Measurements from ENCODE around the gene GNAS-AS1.

GNAS-AS1 gene

GRCh38 chr20:58850693-58851174 lies at the start of gene GNAS-AS1:
TSS of gene GNAS-AS1 (minus strand) at chr20:58850902.
- in situ Hi-C loops (cut with MboI; ENCODE audit: low sequenced_read_pairs): no loop called here

DNA sequence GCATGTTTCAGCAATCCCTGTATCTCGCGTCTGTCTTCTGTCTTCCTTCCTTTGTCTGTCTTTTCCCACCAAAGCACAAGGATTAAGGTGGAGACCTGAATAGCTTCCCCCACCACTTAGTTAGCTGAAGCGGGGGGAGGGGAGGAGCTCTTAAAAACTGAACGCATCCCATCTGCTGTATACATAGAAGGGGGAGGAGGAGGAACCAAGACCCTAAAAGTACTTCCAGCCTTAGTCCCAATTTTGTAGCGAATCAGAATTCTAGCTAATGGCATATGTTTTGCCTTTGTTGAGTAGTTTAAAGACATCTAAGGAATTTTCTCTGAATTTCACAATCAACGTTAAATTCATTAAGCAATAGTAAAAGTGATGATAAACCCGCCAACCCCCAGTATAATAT lies 49.7 kb upstream of the GNAS-AS1 start:
- in situ Hi-C loops (cut with MboI; ENCODE audit: low sequenced_read_pairs): no loop called here

GRCh38 chr20:58899512-58899911 lies 48.8 kb upstream of the GNAS-AS1 start:
- in situ Hi-C loops (cut with MboI; ENCODE audit: low sequenced_read_pairs): no loop called here

DNA sequence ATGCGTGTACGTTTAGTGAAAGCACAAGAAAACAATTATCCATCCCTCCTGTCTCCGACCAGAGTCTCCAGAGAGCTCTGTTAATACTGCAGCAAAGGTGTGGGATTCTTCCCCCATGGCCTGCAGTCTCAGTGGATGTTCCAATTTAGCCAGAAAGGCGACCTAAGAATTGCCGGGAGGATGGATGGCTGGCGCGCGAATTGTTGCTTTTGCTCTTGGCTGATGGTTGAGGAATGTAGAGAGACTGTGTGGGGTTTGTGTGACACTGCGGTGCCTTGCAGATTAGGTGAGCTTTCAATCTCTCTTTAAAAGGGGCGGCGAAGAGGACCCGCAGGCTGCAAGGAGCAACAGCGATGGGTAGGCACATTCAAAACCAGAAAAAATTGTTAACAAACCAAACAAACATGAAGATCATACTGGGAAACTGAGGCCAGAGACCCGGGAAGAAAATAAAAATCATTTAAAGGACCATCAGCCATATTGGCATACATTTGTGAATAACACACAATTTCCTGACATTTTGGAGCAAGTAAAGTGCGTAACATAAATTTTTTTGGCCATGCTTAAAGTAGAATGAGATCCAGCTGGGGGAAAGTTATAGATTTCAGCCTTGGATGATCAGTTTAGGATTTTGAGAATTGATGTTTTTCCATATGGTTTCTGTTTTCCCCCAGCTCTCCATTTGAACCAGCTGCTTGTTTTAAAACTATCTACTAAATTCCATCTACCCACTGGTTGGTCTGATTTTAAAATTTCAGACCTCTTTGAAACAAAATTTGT lies 48.1 kb upstream of the GNAS-AS1 start:
- in situ Hi-C loops (cut with MboI; ENCODE audit: low sequenced_read_pairs): no loop called here

DNA sequence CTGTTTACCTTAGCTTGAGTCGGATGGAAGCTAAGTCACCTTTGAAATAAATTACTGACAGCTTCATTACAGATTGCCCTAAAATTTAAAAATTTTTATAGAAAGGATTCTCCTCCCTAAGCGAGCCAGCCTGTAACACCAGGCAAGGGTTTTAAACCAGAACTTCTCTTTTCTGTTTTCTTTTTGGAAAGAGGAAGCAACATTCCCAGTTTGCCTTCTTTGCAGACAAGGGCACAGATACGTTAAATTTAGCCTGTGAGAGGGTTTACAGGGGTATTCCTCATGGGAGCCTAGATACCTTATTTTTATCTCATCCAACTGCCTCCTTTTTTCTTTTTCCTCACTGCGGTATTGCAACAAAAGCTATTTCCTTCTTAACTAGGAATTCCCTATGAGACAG lies 46.8 kb upstream of the GNAS-AS1 start:
- in situ Hi-C loops (cut with MboI; ENCODE audit: low sequenced_read_pairs): no loop called here

DNA sequence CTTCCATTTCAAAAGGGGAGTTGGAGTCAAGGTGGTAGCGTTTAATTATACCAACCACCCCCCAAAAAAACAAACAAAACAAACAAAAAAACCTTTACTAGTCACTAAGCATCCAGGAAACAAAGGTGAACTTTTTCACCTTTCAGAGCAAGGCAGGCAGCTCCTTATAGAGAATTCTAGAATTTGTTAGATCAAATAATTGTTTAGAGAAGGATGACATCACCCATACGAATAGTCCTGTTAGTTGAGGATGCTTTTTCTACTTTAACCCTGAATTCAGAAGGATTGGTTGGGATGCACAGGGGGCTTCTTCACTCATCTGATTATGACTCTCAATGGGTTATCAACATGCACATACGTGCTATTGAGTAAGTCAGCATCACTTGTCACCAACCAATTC lies 46.1 kb upstream of the GNAS-AS1 start:
- in situ Hi-C loops (cut with MboI; ENCODE audit: low sequenced_read_pairs): no loop called here

DNA sequence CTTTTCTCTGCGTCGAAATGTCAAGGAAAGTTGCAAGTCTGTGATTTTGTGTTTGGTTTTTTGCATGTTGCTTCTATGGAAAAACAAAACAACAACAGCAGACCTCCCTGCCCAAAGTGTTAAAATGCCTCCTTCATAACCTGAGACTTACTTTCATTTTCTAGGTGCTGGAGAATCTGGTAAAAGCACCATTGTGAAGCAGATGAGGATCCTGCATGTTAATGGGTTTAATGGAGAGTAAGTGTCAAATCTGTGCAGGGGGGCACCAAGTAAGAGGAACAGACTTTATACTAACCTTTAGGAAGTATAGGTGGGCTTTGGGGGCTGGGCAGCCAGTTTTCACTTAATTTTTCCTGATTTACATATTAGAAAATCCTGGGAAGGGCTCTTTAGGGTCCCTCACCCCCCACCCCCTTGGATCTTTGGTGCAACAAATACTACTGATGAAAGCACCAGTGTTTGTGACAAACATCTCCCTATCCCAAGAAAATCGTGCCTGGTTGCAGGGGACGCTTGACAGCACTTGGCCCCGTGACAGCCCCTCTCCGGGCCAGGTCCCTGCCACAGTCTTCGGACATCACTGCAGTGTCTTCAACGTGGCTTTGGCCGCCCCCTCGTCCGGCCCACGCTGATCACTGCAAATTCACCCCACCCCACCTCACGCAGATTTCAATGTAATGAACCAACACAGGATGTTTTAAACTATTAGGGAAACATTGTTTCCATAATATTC lies 44.9 kb upstream of the GNAS-AS1 start:
- in situ Hi-C loops (cut with MboI; ENCODE audit: low sequenced_read_pairs): no loop called here

DNA sequence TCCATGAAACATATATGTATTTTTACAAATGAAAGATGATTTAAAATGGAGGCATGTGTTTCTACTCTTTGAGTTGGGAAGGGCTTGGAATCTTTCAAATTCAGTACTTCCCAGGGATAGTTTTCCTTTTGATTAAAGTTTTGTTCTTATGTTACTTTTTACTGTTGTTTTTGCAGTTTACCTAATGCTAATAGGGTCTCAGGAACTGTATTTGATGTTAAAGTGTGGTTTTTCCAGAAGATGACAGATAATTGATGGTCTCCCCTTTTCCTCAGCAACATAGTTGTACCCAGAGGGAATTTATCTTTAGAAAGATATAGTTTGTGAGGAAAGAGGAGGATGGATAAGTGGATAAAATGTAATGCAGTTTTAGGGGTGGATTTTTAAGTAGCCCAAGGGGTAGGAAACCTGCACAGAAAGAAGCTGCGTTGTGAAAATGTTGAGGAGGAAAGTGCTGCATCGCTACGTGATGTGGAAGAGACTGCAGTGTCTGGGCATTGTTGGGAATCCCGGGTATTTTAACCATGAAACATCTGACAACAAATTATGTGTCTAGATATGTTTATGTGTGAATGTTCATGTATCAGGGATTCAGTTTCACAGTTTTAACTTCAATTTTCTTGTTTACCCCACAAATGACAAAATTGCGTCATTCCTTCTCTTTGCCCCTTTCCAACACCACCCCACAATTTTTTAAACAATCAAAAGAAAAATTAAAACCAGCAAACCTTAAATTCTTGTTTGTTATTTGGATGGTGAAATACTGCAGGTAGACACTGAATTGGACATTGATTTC lies 44.1 kb upstream of the GNAS-AS1 start:
- in situ Hi-C loops (cut with MboI; ENCODE audit: low sequenced_read_pairs): no loop called here

DNA sequence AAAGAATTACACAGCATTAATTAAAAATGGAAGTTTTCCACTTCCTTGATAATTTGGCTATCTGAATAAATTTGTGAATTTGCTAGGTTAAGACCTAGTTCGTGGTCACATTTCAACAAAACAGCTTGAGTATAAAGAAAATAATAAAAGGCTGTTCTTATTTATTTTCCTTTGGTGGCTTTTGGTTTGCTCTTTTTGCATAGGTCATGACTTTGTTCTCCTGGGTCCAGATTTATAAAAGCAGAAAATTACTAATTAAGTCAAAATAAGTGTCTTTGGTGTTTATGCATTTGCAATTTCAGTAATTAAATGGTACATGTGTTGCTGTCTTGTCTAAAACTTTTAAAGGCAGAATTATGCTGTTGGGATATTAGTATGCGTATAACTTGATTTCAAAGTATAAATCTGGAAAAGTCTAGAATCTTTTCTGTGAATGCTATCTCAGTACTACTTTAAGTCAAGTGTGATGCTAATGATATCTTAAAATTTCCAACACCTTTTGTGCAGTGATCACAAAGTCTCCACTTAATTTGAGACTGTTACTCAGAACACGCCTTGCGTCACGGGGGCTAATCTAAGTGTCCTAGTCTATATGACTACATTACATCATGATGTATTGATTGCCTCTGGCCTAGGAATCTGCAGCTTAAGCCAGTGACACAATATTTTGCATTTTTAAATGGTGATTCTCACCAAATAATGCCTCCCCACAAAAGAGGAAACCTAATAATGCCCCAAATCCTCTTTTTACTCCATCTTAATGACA lies 42.8 kb upstream of the GNAS-AS1 start:
- in situ Hi-C loops (cut with MboI; ENCODE audit: low sequenced_read_pairs): no loop called here

GRCh38 chr20:58892932-58893224 lies 42.2 kb upstream of the GNAS-AS1 start:
- in situ Hi-C loops (cut with MboI; ENCODE audit: low sequenced_read_pairs): no loop called here

GRCh38 chr20:58892141-58892931 lies 41.6 kb upstream of the GNAS-AS1 start:
- in situ Hi-C loops (cut with MboI; ENCODE audit: low sequenced_read_pairs): no loop called here

- in situ Hi-C loops (cut with MboI; ENCODE audit: low sequenced_read_pairs): no loop called here
Measured at GRCh38 chr20:58891718-58892140, 41.0 kb upstream of the GNAS-AS1 start.

- in situ Hi-C loops (cut with MboI; ENCODE audit: low sequenced_read_pairs): no loop called here
Measured at GRCh38 chr20:58891086-58891717, 40.5 kb upstream of the GNAS-AS1 start.

DNA sequence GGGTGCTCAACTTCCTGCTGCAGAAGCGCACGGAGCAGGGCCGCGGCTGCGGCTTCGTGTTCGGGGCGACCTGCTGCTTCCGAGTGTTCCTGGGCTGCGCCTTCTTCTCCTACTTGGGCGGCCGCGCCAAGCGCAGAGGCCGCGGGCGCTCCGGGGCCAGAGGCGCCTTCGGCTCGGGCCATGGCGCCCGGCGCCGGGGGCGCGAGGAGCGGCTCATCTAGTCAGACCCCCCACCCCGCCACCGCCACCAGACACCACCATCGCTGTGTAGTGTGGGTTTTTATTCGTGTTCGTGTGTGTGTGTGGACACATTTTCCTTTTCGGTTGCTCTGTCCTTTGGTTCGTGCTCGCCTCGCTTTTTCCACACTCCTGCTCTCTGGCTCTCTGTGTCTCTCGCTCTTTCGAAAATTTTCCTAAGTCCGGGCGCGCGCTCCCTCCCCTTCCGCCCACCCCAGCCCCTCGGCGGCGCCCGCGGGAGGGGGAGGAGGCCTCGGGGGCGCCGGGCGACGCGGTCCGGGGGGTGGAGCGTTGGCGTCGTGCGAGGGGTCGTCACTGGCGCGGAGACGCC lies 39.9 kb upstream of the GNAS-AS1 start:
- in situ Hi-C loops (cut with MboI; ENCODE audit: low sequenced_read_pairs): no loop called here

DNA sequence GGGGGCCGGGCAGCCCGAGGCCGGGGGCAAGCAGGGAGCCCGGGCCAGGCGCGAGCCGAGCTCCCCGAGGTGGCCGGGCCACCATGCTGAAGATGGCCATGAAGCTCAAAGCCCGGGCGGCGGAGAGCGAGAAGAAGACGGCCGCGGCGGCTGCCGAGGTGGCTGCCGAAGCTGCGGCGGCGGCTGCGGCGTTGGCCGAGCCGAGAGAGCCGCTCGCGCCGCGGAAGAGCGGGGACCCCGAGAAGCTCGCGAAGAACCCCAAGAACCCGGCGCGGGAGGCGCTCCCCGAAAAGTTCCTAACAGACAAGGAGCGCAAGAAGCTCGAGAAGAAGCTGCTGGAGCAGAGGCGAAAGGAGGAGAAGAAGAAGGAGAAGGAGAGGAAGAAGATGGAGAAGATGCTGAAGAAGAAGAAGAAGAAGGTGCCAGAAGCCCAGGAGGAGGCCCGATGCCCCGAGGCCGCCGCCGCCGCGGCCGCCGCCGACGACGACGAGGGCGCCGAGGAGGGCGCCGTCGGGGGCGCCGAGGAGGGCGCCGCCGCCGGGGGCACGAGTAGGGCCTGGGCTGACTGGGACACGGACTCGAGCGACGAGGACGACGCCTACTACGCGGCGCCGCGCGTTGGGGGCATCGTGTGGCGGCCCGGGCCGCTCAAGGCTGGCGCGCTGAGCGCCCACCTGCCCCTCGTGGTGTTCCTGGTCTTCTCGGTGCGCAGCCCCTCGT lies 39.3 kb upstream of the GNAS-AS1 start:
- in situ Hi-C loops (cut with MboI; ENCODE audit: low sequenced_read_pairs): no loop called here

GRCh38 chr20:58889334-58889760 lies 38.6 kb upstream of the GNAS-AS1 start:
- in situ Hi-C loops (cut with MboI; ENCODE audit: low sequenced_read_pairs): no loop called here

- in situ Hi-C loops (cut with MboI; ENCODE audit: low sequenced_read_pairs): no loop called here
Measured at GRCh38 chr20:58888521-58889333, 38.0 kb upstream of the GNAS-AS1 start.

DNA sequence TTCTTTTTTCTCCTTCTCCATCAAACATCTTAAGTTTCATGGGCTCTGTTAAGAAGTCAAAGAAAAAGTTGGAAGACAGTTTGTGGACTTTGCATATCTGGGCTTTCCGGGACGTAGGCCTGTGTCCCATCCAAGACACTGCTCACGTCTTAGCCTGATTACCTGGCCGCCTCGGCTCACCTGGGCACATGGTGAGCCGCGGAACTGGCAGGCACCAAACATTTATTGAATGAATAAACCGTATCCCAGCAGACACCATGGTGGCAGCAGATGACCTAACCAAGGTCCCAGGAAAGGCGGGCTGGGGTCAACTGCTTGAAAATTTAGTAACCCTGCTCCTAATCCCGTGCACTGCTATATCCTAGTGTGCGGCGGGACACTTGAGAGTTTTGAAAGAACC lies 37.4 kb upstream of the GNAS-AS1 start:
- in situ Hi-C loops (cut with MboI; ENCODE audit: low sequenced_read_pairs): no loop called here

Data from hTERT RPE-1 (cell line).